ENCODE results near the gene BACE1. TPM values are rescaled to one million over a fixed set of nuclear protein-coding genes. Genes with fewer than 3 reads are reported as not detected.

Gene BACE1
- total RNA-seq, 1 experiment from 2014 or later, result 13.7 TPM

DNA sequence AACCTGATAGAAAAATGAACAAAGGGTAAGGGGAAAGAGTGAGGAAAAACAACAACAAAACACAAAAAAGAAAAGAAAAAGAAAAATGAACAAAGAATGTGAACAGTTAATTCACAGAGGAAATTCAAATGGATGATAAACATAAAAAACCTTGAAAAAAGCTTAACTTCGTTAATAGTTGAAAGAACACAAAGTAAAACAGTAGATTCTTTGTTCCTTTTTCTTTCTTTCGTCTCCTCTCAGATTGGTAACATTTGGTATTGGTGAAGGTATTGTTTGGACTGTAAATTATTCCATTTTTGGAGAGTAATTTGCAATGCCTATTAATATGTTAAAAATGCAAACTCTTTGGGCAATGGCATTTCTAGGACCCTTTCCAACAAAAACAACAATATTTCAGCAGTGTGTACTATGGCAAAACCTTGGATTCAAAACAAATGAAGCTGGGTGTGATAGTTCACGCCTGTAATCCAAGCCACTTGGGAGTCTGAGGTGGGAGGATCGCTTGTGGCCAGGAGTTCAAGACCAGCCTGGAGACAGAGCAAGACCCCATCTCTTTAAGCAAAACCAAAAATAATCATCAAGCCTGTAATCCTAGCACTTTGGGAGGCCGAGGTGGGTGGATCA is 3.3 kb upstream of the BACE1 start:
- no peak for TF ChIP-seq EZH2 (IDR thresholded peaks at IDR 0.05; ENCODE audit: borderline replicate concordance, low read depth, low read length, poor library complexity, severe bottlenecking)
- TF ChIP-seq, protein P1, sequence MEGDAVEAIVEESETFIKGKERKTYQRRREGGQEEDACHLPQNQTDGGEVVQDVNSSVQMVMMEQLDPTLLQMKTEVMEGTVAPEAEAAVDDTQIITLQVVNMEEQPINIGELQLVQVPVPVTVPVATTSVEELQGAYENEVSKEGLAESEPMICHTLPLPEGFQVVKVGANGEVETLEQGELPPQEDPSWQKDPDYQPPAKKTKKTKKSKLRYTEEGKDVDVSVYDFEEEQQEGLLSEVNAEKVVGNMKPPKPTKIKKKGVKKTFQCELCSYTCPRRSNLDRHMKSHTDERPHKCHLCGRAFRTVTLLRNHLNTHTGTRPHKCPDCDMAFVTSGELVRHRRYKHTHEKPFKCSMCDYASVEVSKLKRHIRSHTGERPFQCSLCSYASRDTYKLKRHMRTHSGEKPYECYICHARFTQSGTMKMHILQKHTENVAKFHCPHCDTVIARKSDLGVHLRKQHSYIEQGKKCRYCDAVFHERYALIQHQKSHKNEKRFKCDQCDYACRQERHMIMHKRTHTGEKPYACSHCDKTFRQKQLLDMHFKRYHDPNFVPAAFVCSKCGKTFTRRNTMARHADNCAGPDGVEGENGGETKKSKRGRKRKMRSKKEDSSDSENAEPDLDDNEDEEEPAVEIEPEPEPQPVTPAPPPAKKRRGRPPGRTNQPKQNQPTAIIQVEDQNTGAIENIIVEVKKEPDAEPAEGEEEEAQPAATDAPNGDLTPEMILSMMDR (conservative IDR thresholded peaks at IDR 0.05; ENCODE audit: low read depth, low read length), result no peak
- Histone ChIP-seq H3K4me1 (ENCODE audit: insufficient read depth, low read length, poor library complexity, severe bottlenecking) (peaks cover 3% of the 10 kb centered on the region), H3K27me3 (replicated peaks; ENCODE audit: insufficient read depth, low read depth, low read length, poor library complexity) (no peaks in the 10 kb centered on the region), H3K4me3 (ENCODE audit: low read depth, low read length, poor library complexity, severe bottlenecking) (no peak overlapping the region), H3K36me3 (ENCODE audit: insufficient read depth, low read length, poor library complexity, severe bottlenecking) (no peaks in the 10 kb centered on the region), H3K9me3 (ENCODE audit: low read depth, low read length, poor library complexity, severe bottlenecking) (no peaks in the 10 kb centered on the region), H3K27ac (ENCODE audit: low read depth, low read length, poor library complexity, severe bottlenecking) (no peak overlapping the region)
- DNase-seq (ENCODE audit: low spot score), result no peak
- BruUV-seq (replicated peaks), result no TSS peak
- ChIA-PET POLR2A (ENCODE audit: low non-redundant PET) (no interaction called here), CTCF (no interaction called here)
- intact Hi-C loops (cut with micrococcal nuclease; ENCODE audit: unreplicated experiment), result no loop called here

DNA sequence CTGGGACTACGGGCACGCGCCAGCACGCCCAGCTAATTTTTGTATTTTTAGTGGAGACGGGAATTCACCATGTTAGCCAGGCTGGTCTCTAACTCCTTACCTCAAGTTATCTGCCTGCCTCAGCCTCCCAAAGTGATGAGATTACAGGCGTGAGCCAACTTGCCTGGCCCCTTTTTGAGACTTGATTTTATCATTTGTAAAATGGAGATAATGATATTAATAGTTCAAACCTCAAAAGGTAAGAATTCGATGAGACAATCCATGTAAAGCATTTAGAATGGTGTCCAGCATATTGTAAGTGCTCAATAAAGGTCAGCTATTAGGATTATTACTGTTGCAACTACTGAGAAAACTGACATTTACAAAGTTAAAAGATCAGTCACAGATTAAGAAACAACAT is 2.7 kb upstream of the BACE1 start:
- ChIA-PET CTCF (no interaction called here), POLR2A (ENCODE audit: low non-redundant PET) (no interaction called here)
- intact Hi-C loops (cut with micrococcal nuclease; ENCODE audit: unreplicated experiment), result no loop called here
- TF ChIP-seq EZH2 (IDR thresholded peaks at IDR 0.05; ENCODE audit: borderline replicate concordance, low read depth, low read length, poor library complexity, severe bottlenecking), result no peak
- TF ChIP-seq, protein P1 (conservative IDR thresholded peaks at IDR 0.05; ENCODE audit: low read depth, low read length), result no peak
- DNase-seq (ENCODE audit: low spot score), result no peak
- Histone ChIP-seq H3K4me3 (ENCODE audit: low read depth, low read length, poor library complexity, severe bottlenecking) (no peak overlapping the region), H3K27me3 (replicated peaks; ENCODE audit: insufficient read depth, low read depth, low read length, poor library complexity) (no peaks in the 10 kb centered on the region), H3K36me3 (ENCODE audit: insufficient read depth, low read length, poor library complexity, severe bottlenecking) (no peaks in the 10 kb centered on the region), H3K27ac (ENCODE audit: low read depth, low read length, poor library complexity, severe bottlenecking) (no peak overlapping the region), H3K9me3 (ENCODE audit: low read depth, low read length, poor library complexity, severe bottlenecking) (no peaks in the 10 kb centered on the region), H3K4me1 (ENCODE audit: insufficient read depth, low read length, poor library complexity, severe bottlenecking) (peaks cover 3% of the 10 kb centered on the region)
- no TSS peak for BruUV-seq (replicated peaks)

DNA sequence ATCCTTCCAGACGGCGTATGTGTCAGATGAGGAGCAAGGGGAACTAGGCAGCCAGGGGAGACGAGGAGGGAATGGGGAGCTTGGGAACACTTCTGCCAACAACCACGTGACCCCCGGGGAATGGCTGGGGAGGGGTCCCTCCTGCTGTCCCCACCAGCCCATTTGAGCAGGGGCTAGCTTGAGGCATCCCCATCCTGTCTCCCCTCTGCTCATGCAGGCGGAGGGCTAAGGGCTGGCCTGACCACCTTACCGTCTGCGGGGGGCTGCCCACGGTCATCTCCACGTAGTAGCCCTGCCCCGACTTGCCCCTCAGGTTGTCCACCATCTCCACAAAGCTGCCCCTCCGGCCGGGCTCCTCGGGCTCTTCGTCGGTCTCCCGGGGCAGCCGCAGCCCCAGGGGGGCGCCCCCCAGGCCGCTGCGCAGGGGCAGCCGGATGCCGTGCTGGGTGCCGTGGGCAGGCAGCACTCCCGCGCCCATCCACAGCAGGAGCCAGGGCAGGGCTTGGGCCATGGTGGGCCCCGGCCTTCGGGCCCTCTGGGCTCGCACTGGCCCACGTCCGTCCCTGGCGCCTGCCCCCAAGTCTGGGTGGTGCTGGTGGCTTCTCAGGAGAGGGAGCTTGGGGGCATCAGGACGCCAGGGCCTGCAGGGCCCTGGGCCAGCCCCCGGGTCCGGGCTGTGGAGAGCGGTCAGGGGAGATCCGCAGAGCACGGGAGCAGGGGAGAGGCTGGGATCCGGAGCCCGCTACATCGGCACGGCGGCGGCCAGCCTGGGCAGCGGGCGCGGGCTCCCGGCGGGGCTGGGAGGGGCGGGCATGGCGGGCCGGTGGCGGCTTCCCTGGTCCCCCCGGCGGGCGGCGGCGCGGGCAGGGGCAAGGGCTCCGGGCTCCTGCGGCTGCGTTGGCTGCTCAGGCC is 515 bp downstream of the BACE1 start:
- ChIA-PET CTCF (interaction anchor here (1.1 kb wide), 1 partner anchor 84 kb away, joined by 3 read pairs; the partner anchor contains the start of gene PCSK7), POLR2A (ENCODE audit: low non-redundant PET) (interaction anchor here (0.7 kb wide), 1 partner anchor 12 kb away, joined by 4 read pairs; the partner anchor contains the start of gene CEP164)
- Histone ChIP-seq H3K27ac (ENCODE audit: low read depth, low read length, poor library complexity, severe bottlenecking) (no peak overlapping the region), H3K27me3 (replicated peaks; ENCODE audit: insufficient read depth, low read depth, low read length, poor library complexity) (no peaks in the 10 kb centered on the region), H3K4me3 (ENCODE audit: low read depth, low read length, poor library complexity, severe bottlenecking) (peak overlapping the region; percentile 84), H3K4me1 (ENCODE audit: insufficient read depth, low read length, poor library complexity, severe bottlenecking) (peaks cover 3% of the 10 kb centered on the region), H3K36me3 (ENCODE audit: insufficient read depth, low read length, poor library complexity, severe bottlenecking) (no peaks in the 10 kb centered on the region), H3K9me3 (ENCODE audit: low read depth, low read length, poor library complexity, severe bottlenecking) (no peaks in the 10 kb centered on the region)
- no TSS peak for BruUV-seq (replicated peaks)
- no peak for DNase-seq (ENCODE audit: low spot score)
- TF ChIP-seq, protein P1 (conservative IDR thresholded peaks at IDR 0.05; ENCODE audit: low read depth, low read length), result no peak
- TF ChIP-seq EZH2 (IDR thresholded peaks at IDR 0.05; ENCODE audit: borderline replicate concordance, low read depth, low read length, poor library complexity, severe bottlenecking), result no peak
- intact Hi-C loops (cut with micrococcal nuclease; ENCODE audit: unreplicated experiment), result loop anchor here (1.0 kb wide), 1 partner anchor 12 kb away; the partner anchor contains the start of gene CEP164

Measured in A673 (cell line).